OCI-LY1 (cell line): ENCODE measurements around the gene PDE11A.

Experiments used
- H2AFZ ChIP-seq: fragments of 200-600 bp; sonication (generic), shearing (Covaris generic); 2 replicates; pipeline ENCODE4 v1.6.0; 2014; ENCODE audit warnings: antibody characterized with exemption, mild to moderate bottlenecking, low read length
- H3F3A ChIP-seq: fragments of 200-600 bp; sonication (generic), shearing (Covaris generic); 2 replicates; pipeline ENCODE4 v1.6.0; 2014; ENCODE audit warnings: mild to moderate bottlenecking, antibody characterized with exemption, low read length, moderate library complexity; ENCODE audit not compliant: insufficient read depth
- H3K27ac ChIP-seq: fragments of 200-600 bp; sonication (generic); 2 replicates; pipeline ENCODE4 v1.5.1; 2014; ENCODE audit warnings: low read length, mixed run types, mild to moderate bottlenecking, low read depth; ENCODE audit not compliant: poor library complexity, severe bottlenecking
- H3K27me3 ChIP-seq: fragments of 200-600 bp; sonication (generic); 2 replicates; pipeline ENCODE4 v1.6.0; 2014; ENCODE audit warnings: antibody characterized with exemption, mild to moderate bottlenecking, low read length, moderate library complexity; ENCODE audit not compliant: insufficient read depth
- H3K36me3 ChIP-seq: fragments of 200-600 bp; sonication (generic); 2 replicates; pipeline ENCODE4 v1.6.1; 2014; ENCODE audit warnings: mild to moderate bottlenecking, antibody characterized with exemption, low read length, moderate library complexity, mixed read lengths; ENCODE audit not compliant: insufficient read depth
- H3K4me1 ChIP-seq: fragments of 200-600 bp; sonication (generic); 2 replicates; pipeline ENCODE4 v1.5.1; 2014; ENCODE audit warnings: mild to moderate bottlenecking, low read length, moderate library complexity; ENCODE audit not compliant: insufficient read depth, severe bottlenecking
- H3K4me2 ChIP-seq: fragments of 200-600 bp; sonication (generic), shearing (Covaris generic); 2 replicates; pipeline ENCODE4 v1.6.1; 2014; ENCODE audit warnings: low read length
- H3K4me3 ChIP-seq: fragments of 200-600 bp; sonication (generic); 2 replicates; pipeline ENCODE4 v1.5.1; 2014; ENCODE audit warnings: low read length, low read depth, mild to moderate bottlenecking, mixed read lengths; ENCODE audit not compliant: poor library complexity, severe bottlenecking
- H3K79me2 ChIP-seq: fragments of 200-600 bp; shearing (Covaris generic); 2 replicates; pipeline ENCODE4 v1.6.1; 2016; ENCODE audit warnings: mixed run types, low read length, mixed read lengths; ENCODE audit not compliant: insufficient read depth
- H3K9ac ChIP-seq: fragments of 200-600 bp; sonication (generic), shearing (Covaris generic); 2 replicates; pipeline ENCODE4 v1.6.1; 2014; ENCODE audit warnings: mild to moderate bottlenecking, low read length, mixed read lengths
- H3K9me2 ChIP-seq: fragments of 200-600 bp; sonication (generic), shearing (Covaris generic); 2 replicates; pipeline ENCODE4 v1.6.1; 2014; ENCODE audit warnings: low read depth, mild to moderate bottlenecking, low read length, mixed read lengths
- H3K9me3 ChIP-seq: fragments of 200-600 bp; shearing (Covaris generic); 2 replicates; pipeline ENCODE4 v1.6.1; 2014; ENCODE audit warnings: low read length, mixed read lengths
- H4K20me1 ChIP-seq: fragments of 200-600 bp; sonication (generic), shearing (Covaris generic); 2 replicates; pipeline ENCODE4 v1.6.0; 2016; ENCODE audit warnings: mild to moderate bottlenecking, low read length; ENCODE audit not compliant: insufficient read depth
- CTCF ChIP-seq: fragments of 200-600 bp; sonication (generic), shearing (Covaris generic); IDR thresholded peaks from 2 replicates; pipeline ENCODE4 v1.5.1; 2017; ENCODE audit warnings: mild to moderate bottlenecking, antibody characterized with exemption, low read length, moderate library complexity, mixed read lengths
- EZH2 ChIP-seq: fragments of 200-600 bp; sonication (generic), shearing (Covaris generic); IDR thresholded peaks from 2 replicates; pipeline ENCODE4 v1.8.0; 2017; ENCODE audit warnings: borderline replicate concordance, mixed run types, mild to moderate bottlenecking, antibody characterized with exemption, low read length, moderate library complexity, mixed read lengths

The PDE11A gene

GRCh38 chr2:177649568-177650518, 422.7 kb downstream of the PDE11A start:
- no peaks in the 10 kb centered on the region for H3F3A ChIP-seq
- H3K4me3 ChIP-seq: no peak overlapping the region
- H3K9me3 ChIP-seq: no peaks in the 10 kb centered on the region
- TF ChIP-seq CTCF (no peak), EZH2 (no peak)
- H3K4me1 ChIP-seq: no peaks in the 10 kb centered on the region
- no peak overlapping the region for H3K27ac ChIP-seq
- no peaks in the 10 kb centered on the region for H3K9me2 ChIP-seq
- H3K27me3 ChIP-seq: no peaks in the 10 kb centered on the region
- H3K4me2 ChIP-seq: no peak overlapping the region
- H4K20me1 ChIP-seq: no peaks in the 10 kb centered on the region
- H2AFZ ChIP-seq: no peak overlapping the region
- no peak overlapping the region for H3K9ac ChIP-seq
- no peaks in the 10 kb centered on the region for H3K36me3 ChIP-seq
- H3K79me2 ChIP-seq: no peaks in the 10 kb centered on the region

- no peaks in the 10 kb centered on the region for H3K27me3 ChIP-seq
- H3K4me1 ChIP-seq: no peaks in the 10 kb centered on the region
- no peak overlapping the region for H3K4me2 ChIP-seq
- no peak overlapping the region for H3K4me3 ChIP-seq
- no peak overlapping the region for H3K9ac ChIP-seq
- H3K9me2 ChIP-seq: no peaks in the 10 kb centered on the region
- H4K20me1 ChIP-seq: no peaks in the 10 kb centered on the region
- no peaks in the 10 kb centered on the region for H3F3A ChIP-seq
- no peak overlapping the region for H2AFZ ChIP-seq
- TF ChIP-seq EZH2 (no peak), CTCF (no peak)
- H3K9me3 ChIP-seq: no peaks in the 10 kb centered on the region
- H3K79me2 ChIP-seq: no peaks in the 10 kb centered on the region
- H3K36me3 ChIP-seq: no peaks in the 10 kb centered on the region
- no peak overlapping the region for H3K27ac ChIP-seq
Observed at GRCh38 chr2:177646791-177647190, 425.8 kb downstream of the PDE11A start.

- Histone ChIP-seq H3K4me3 (no peak overlapping the region), H3K36me3 (no peaks in the 10 kb centered on the region), H3F3A (no peaks in the 10 kb centered on the region), H3K9ac (no peak overlapping the region), H2AFZ (no peak overlapping the region), H3K27me3 (no peaks in the 10 kb centered on the region), H4K20me1 (no peaks in the 10 kb centered on the region), H3K4me2 (no peak overlapping the region), H3K27ac (no peak overlapping the region), H3K4me1 (no peaks in the 10 kb centered on the region), H3K9me3 (no peaks in the 10 kb centered on the region), H3K9me2 (no peaks in the 10 kb centered on the region), H3K79me2 (no peaks in the 10 kb centered on the region)
- TF ChIP-seq CTCF (no peak), EZH2 (no peak)
Observed at GRCh38 chr2:177646241-177646640, 426.3 kb downstream of the PDE11A start.
